ENCODE measurements around the gene VIPR1.
A peak's percentile ranks its signal among the peaks of the same experiment; 100 is the strongest.

The VIPR1 gene

DNA sequence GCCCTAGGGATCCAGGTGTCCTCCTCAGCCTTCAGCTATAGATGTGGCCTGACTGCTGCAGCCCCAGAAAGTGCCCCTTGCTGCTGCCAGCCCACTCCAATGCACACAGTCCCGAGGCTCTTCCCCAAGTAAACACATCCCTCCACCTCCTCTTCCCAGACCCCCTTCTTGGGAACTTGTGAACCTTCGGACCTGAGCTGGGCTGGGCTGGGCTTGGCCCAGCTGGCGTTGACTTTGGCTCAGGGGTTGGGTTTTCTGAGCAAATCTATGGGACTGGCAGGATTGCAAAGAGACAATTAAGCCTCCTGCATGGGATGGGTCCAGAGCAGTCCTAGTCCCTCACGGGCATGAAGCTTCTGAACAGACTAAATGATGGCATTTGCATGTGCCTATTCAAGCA, 14.7 kb downstream of the VIPR1 start:
- no peak overlapping the region for H3K4me3 ChIP-seq (ENCODE audit: low read depth, low read length)
- TF ChIP-seq, protein P1, sequence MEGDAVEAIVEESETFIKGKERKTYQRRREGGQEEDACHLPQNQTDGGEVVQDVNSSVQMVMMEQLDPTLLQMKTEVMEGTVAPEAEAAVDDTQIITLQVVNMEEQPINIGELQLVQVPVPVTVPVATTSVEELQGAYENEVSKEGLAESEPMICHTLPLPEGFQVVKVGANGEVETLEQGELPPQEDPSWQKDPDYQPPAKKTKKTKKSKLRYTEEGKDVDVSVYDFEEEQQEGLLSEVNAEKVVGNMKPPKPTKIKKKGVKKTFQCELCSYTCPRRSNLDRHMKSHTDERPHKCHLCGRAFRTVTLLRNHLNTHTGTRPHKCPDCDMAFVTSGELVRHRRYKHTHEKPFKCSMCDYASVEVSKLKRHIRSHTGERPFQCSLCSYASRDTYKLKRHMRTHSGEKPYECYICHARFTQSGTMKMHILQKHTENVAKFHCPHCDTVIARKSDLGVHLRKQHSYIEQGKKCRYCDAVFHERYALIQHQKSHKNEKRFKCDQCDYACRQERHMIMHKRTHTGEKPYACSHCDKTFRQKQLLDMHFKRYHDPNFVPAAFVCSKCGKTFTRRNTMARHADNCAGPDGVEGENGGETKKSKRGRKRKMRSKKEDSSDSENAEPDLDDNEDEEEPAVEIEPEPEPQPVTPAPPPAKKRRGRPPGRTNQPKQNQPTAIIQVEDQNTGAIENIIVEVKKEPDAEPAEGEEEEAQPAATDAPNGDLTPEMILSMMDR (IDR thresholded peaks at IDR 0.05; ENCODE audit: low read depth, low read length), result no peak
- H3K27me3 ChIP-seq (ENCODE audit: insufficient read depth, low read depth, severe bottlenecking), result no peaks in the 10 kb centered on the region
- no peaks in the 10 kb centered on the region for H3K36me3 ChIP-seq
- no peaks in the 10 kb centered on the region for H3K9me3 ChIP-seq (ENCODE audit: severe bottlenecking)
- no peak overlapping the region for H3K27ac ChIP-seq
- no peak for DNase-seq

DNA sequence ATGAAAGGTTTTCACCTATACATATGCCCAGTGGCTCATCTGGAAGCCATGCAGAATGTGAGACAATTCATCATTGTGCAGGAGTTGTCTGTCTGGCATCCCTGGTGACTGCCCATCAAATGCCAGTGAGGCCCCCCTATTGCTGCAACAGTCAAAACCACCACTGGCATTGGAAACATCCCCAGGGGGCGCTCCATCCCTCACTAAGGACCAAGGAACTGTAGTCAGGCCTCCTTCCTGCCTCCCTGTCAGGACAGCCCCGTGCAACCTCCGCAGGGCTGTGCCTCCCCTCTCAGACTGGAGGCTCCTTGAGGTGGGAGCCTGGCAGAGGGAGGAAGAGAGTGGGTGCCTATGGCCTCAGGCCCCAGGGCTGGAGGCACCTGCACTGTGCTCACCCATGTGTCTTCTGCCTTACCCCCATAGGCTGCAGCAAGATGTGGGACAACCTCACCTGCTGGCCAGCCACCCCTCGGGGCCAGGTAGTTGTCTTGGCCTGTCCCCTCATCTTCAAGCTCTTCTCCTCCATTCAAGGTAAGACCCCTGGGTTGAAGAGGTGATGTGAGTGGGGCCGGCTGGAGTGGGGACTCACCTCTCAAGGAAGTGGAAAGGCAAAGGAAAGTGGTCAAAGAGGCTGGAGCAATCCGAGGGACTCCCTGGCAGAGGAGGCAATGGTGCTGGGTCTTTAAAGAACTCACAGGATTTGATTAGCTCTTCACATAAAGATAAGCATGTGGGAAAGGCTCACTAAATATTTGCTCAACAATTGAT, 16.5 kb downstream of the VIPR1 start:
- Histone ChIP-seq H3K9me3 (ENCODE audit: severe bottlenecking) (no peaks in the 10 kb centered on the region), H3K4me3 (ENCODE audit: low read depth, low read length) (no peak overlapping the region), H3K27me3 (ENCODE audit: insufficient read depth, low read depth, severe bottlenecking) (no peaks in the 10 kb centered on the region), H3K27ac (no peak overlapping the region), H3K36me3 (no peaks in the 10 kb centered on the region)
- DNase-seq, result peak; percentile 82
- TF ChIP-seq, protein P1 (IDR thresholded peaks at IDR 0.05; ENCODE audit: low read depth, low read length), result peak; percentile 86

DNA sequence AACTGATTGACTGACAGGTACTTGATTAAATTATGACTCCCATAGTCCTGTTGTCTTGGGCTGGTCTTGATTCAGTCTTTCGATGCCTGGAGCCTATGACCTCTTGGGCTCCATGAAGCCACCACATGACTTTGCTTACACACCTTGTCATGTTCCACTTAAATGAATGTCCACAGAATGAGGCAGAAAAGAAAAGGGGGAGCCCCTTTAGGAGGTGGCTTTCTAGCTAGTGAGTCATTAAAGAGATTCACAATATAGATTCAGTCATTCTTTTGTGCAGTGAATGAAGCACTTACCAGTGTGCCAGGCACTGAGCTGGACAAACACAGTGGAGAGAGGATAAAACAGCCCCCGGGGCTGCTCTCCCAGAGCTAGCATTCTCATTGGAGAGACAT, 17.1 kb downstream of the VIPR1 start:
- Histone ChIP-seq H3K36me3 (no peaks in the 10 kb centered on the region), H3K9me3 (ENCODE audit: severe bottlenecking) (no peaks in the 10 kb centered on the region), H3K27me3 (ENCODE audit: insufficient read depth, low read depth, severe bottlenecking) (no peaks in the 10 kb centered on the region), H3K4me3 (ENCODE audit: low read depth, low read length) (no peak overlapping the region), H3K27ac (no peak overlapping the region)
- TF ChIP-seq, protein P1 (IDR thresholded peaks at IDR 0.05; ENCODE audit: low read depth, low read length), result no peak
- no peak for DNase-seq

DNA sequence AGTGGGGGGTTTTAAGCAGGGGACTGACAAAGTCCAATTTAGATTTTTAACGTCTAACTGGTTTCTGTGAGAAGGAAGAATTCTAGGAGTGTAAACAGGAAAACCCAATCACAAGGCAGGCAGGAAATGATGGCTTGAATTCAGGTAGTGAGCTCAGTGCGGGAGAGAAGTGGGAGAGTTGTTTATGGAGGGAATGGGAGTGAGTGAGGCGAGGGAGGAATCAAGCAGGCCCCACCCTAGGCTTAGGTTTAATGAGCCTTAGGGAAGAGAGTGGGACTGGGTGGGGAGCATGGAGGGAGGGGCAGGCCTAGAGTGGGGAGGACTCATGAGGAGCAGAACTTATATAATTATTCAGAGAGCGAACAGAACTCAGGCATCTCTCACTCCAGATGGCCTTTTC, 17.9 kb downstream of the VIPR1 start:
- no peaks in the 10 kb centered on the region for H3K27me3 ChIP-seq (ENCODE audit: insufficient read depth, low read depth, severe bottlenecking)
- no peak overlapping the region for H3K27ac ChIP-seq
- no peaks in the 10 kb centered on the region for H3K36me3 ChIP-seq
- no peak for DNase-seq
- no peak overlapping the region for H3K4me3 ChIP-seq (ENCODE audit: low read depth, low read length)
- TF ChIP-seq, protein P1 (IDR thresholded peaks at IDR 0.05; ENCODE audit: low read depth, low read length), result no peak
- no peaks in the 10 kb centered on the region for H3K9me3 ChIP-seq (ENCODE audit: severe bottlenecking)

DNA sequence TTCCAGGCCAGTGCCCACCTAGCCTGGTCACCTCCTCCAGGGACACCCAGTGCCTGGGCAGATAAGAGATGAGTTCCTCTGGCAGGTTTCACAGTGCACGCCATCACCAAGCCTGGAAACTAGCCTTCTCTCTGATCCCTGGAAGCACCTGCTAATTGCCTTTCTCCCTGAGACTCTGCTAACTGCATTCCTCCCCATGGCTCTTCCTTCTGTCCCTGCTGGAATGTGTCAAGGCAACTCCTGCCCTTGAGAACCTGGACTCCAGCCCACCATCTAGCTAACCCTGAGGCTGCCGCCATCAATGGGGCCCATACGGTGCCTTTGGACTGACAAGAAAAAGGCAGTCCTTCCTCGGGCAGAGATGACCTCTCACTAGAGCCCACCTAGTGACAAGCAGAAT, 18.5 kb downstream of the VIPR1 start:
- no peak for DNase-seq
- no peaks in the 10 kb centered on the region for H3K27me3 ChIP-seq (ENCODE audit: insufficient read depth, low read depth, severe bottlenecking)
- H3K27ac ChIP-seq, result no peak overlapping the region
- TF ChIP-seq, protein P1 (IDR thresholded peaks at IDR 0.05; ENCODE audit: low read depth, low read length), result no peak
- H3K4me3 ChIP-seq (ENCODE audit: low read depth, low read length), result no peak overlapping the region
- H3K9me3 ChIP-seq (ENCODE audit: severe bottlenecking), result no peaks in the 10 kb centered on the region
- no peaks in the 10 kb centered on the region for H3K36me3 ChIP-seq

DNA sequence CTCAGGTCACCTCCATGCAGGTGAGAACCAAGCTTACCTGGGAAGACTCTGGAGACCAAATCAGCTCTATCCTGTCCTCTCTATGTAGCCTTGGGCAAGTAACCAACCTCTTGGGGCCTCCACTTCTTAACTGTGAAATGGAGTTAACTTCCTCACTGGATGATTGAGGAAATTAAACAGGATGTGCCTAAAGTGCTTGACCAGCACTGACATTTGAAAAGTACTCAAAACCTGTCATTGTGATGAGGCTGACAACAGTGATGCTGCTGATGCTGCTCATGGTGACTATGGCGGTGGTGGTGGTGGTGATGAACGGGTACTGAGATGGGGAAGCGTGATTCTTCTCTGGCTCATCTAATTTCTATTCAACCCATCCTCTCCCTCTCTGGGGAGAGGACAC, 22.3 kb downstream of the VIPR1 start:
- TF ChIP-seq, protein P1 (IDR thresholded peaks at IDR 0.05; ENCODE audit: low read depth, low read length), result no peak
- no peak for DNase-seq
- H3K9me3 ChIP-seq (ENCODE audit: severe bottlenecking), result no peaks in the 10 kb centered on the region
- no peak overlapping the region for H3K4me3 ChIP-seq (ENCODE audit: low read depth, low read length)
- H3K27me3 ChIP-seq (ENCODE audit: insufficient read depth, low read depth, severe bottlenecking), result no peaks in the 10 kb centered on the region
- no peaks in the 10 kb centered on the region for H3K36me3 ChIP-seq
- no peak overlapping the region for H3K27ac ChIP-seq
